ENCODE data around the gene SKIC3. TPM values are rescaled to one million over a fixed set of nuclear protein-coding genes. Genes with fewer than 3 reads are reported as not detected.

Gene SKIC3
- total and polyA plus RNA-seq, 2 donors from 2014 or later = 13.3 to 72.9 TPM

GRCh38 chr5:95555553-95555952 is 776 bp upstream of the SKIC3 start:
- Histone ChIP-seq H3K27ac (ENCODE audit: low read depth in 2 of 2, low read length in 2 of 2) (peak overlapping the region; percentile 5 to 88), H3K36me3 (ENCODE audit: control insufficient read depth in 2 of 3, insufficient read depth in 3 of 3, low read length in 3 of 3) (no peaks in the 10 kb centered on the region), H3K4me3 (ENCODE audit: low read length in 3 of 3) (peak overlapping the region; percentile 83 to 96 (median 90)), H3K9ac (ENCODE audit: low read length in 3 of 3) (peak overlapping the region; percentile 42 to 73 (median 68)), H3K4me1 (ENCODE audit: control insufficient read depth in 2 of 3, insufficient read depth in 2 of 3, low read depth in 1 of 3, low read length in 3 of 3) (peaks cover 0 to 4% (median 3%) of the 10 kb centered on the region in 3 donors), H3K9me3 (ENCODE audit: control insufficient read depth in 2 of 3, insufficient read depth in 1 of 3, low read length in 3 of 3) (no peaks in the 10 kb centered on the region), H3K27me3 (ENCODE audit: control insufficient read depth, insufficient read depth, low read length) (no peaks in the 10 kb centered on the region)
- intact Hi-C loops (cut with DNase I) = no loop called here
- no peak for TF ChIP-seq CTCF (IDR thresholded peaks at IDR 0.05; ENCODE audit: borderline replicate concordance, extremely low read depth, insufficient read depth)
- FAIRE-seq = no peak
- DNase-seq = peak in 1 of 5 donors; percentile 53

- DNase-seq (no peak), FAIRE-seq (no peak)
- no peak for TF ChIP-seq CTCF (IDR thresholded peaks at IDR 0.05; ENCODE audit: borderline replicate concordance, extremely low read depth, insufficient read depth)
- peak overlapping the region; percentile 3 to 84 (median 73) for H3K9ac ChIP-seq (ENCODE audit: low read length in 3 of 3)
- H3K4me3 ChIP-seq (ENCODE audit: low read length in 3 of 3) = peak overlapping the region; percentile 83 to 96 (median 90)
- intact Hi-C loops (cut with DNase I) = no loop called here
- no peaks in the 10 kb centered on the region for H3K36me3 ChIP-seq (ENCODE audit: control insufficient read depth in 2 of 3, insufficient read depth in 3 of 3, low read length in 3 of 3)
- no peaks in the 10 kb centered on the region for H3K9me3 ChIP-seq (ENCODE audit: control insufficient read depth in 2 of 3, insufficient read depth in 1 of 3, low read length in 3 of 3)
- H3K4me1 ChIP-seq (ENCODE audit: control insufficient read depth in 2 of 3, insufficient read depth in 2 of 3, low read depth in 1 of 3, low read length in 3 of 3) = peaks cover 0 to 4% (median 3%) of the 10 kb centered on the region in 3 donors
- H3K27ac ChIP-seq (ENCODE audit: low read depth in 2 of 2, low read length in 2 of 2) = peak overlapping the region; percentile 63 to 88
- no peaks in the 10 kb centered on the region for H3K27me3 ChIP-seq (ENCODE audit: control insufficient read depth, insufficient read depth, low read length)
Measured at GRCh38 chr5:95554331-95554646, 488 bp downstream of the SKIC3 start.

- no peak overlapping the region for H3K27ac ChIP-seq (ENCODE audit: low read depth in 2 of 2, low read length in 2 of 2)
- no peaks in the 10 kb centered on the region for H3K27me3 ChIP-seq (ENCODE audit: control insufficient read depth, insufficient read depth, low read length)
- H3K9ac ChIP-seq (ENCODE audit: low read length in 3 of 3) = no peak overlapping the region
- no peak for TF ChIP-seq CTCF (IDR thresholded peaks at IDR 0.05; ENCODE audit: borderline replicate concordance, extremely low read depth, insufficient read depth)
- no peak overlapping the region for H3K4me3 ChIP-seq (ENCODE audit: low read length in 3 of 3)
- peaks cover 0 to 4% (median 2%) of the 10 kb centered on the region in 3 donors for H3K4me1 ChIP-seq (ENCODE audit: control insufficient read depth in 2 of 3, insufficient read depth in 2 of 3, low read depth in 1 of 3, low read length in 3 of 3)
- H3K36me3 ChIP-seq (ENCODE audit: control insufficient read depth in 2 of 3, insufficient read depth in 3 of 3, low read length in 3 of 3) = peaks cover 2 to 22% (median 19%) of the 10 kb centered on the region in 3 donors
- no peak for FAIRE-seq
- intact Hi-C loops (cut with DNase I) = no loop called here
- H3K9me3 ChIP-seq (ENCODE audit: control insufficient read depth in 2 of 3, insufficient read depth in 1 of 3, low read length in 3 of 3) = no peaks in the 10 kb centered on the region
- DNase-seq = no peak
Measured at GRCh38 chr5:95549030-95549429, 5.7 kb downstream of the SKIC3 start.
